GM20431 (cell line): ENCODE results near the gene IFI44L.

Experiments used
- in situ Hi-C: fragments of 300-500 bp; cut with MseI, MboI; formaldehyde crosslinking; loops from one replicate; pipeline ENCODE4 v1.15.0; 2020; ENCODE audit warnings: low sequenced_read_pairs; ENCODE audit not compliant: unreplicated experiment

Gene IFI44L

GRCh38 chr1:78633209-78633608 is 13.0 kb downstream of the IFI44L start:
- in situ Hi-C loops: no loop called here

GRCh38 chr1:78640462-78640861 is 20.2 kb downstream of the IFI44L start:
- in situ Hi-C loops: no loop called here

- in situ Hi-C loops: no loop called here
These were observed 21.3 kb downstream of the IFI44L start for GRCh38 chr1:78641558-78641957.

- in situ Hi-C loops: no loop called here
These were observed 25.5 kb downstream of the IFI44L start for GRCh38 chr1:78645723-78646122.

- in situ Hi-C loops: no loop called here
These were observed 27.0 kb downstream of the IFI44L start for GRCh38 chr1:78647238-78647637.

GRCh38 chr1:78649628-78650027 is 29.4 kb downstream of the IFI44L start, which contains the start of gene IFI44:
Gene IFI44, plus strand, starts transcription at chr1:78649831. Its CDS starts 365 bp downstream, at chr1:78650196.
- in situ Hi-C loops: no loop called here

- in situ Hi-C loops: no loop called here
These were observed 29.9 kb downstream of the IFI44L start for GRCh38 chr1:78650114-78650660.

- in situ Hi-C loops: no loop called here
These were observed 31.0 kb downstream of the IFI44L start for GRCh38 chr1:78651241-78651640.

GRCh38 chr1:78652019-78652560 is 31.8 kb downstream of the IFI44L start:
- in situ Hi-C loops: no loop called here

GRCh38 chr1:78658901-78659300 is 38.7 kb downstream of the IFI44L start:
- in situ Hi-C loops: no loop called here

- in situ Hi-C loops: no loop called here
These were observed 43.7 kb downstream of the IFI44L start for GRCh38 chr1:78663923-78664322.

GRCh38 chr1:78664763-78665162 is 44.5 kb downstream of the IFI44L start:
- in situ Hi-C loops: no loop called here

GRCh38 chr1:78665809-78666208 is 45.6 kb downstream of the IFI44L start:
- in situ Hi-C loops: no loop called here

GRCh38 chr1:78667939-78668338 is 47.7 kb downstream of the IFI44L start:
- in situ Hi-C loops: no loop called here

- in situ Hi-C loops: no loop called here
These were observed 48.2 kb downstream of the IFI44L start for GRCh38 chr1:78668427-78668826.

- in situ Hi-C loops: no loop called here
These were observed 52.2 kb downstream of the IFI44L start for GRCh38 chr1:78672428-78672827.

- in situ Hi-C loops: no loop called here
These were observed 52.9 kb downstream of the IFI44L start for GRCh38 chr1:78673120-78673519.

GRCh38 chr1:78676347-78676982 is 56.2 kb downstream of the IFI44L start:
- in situ Hi-C loops: no loop called here

- in situ Hi-C loops: no loop called here
These were observed 56.7 kb downstream of the IFI44L start for GRCh38 chr1:78676993-78677392.

- in situ Hi-C loops: no loop called here
These were observed 57.5 kb downstream of the IFI44L start for GRCh38 chr1:78677788-78678187.

GRCh38 chr1:78678324-78678723 is 58.1 kb downstream of the IFI44L start:
- in situ Hi-C loops: no loop called here

- in situ Hi-C loops: no loop called here
These were observed 61.0 kb downstream of the IFI44L start for GRCh38 chr1:78681265-78681664.
